Stomach (tissue), 9 donors: ENCODE measurements around the gene GFRA4. TPM values are rescaled to one million over a fixed set of nuclear protein-coding genes. Genes with fewer than 3 reads are reported as not detected.

Source experiments
- DNase-seq, 2 donors: peaks; one replicate each; pipeline versions ENCODE4 v3.0.0 to v3.0.0-alpha.2; 2013 to 2019
- H3K27ac ChIP-seq, 5 donors: fragments of 200-600 bp in 4 of 5; sonication (generic) in 4 of 5; one replicate each; pipeline ENCODE4 v1.5.1; 2013 to 2019; ENCODE audit warnings: mild to moderate bottlenecking in 1 of 5, moderate library complexity in 1 of 5
- H3K27me3 ChIP-seq, 3 donors: fragments of 200-600 bp; sonication (generic); one replicate each; pipeline ENCODE4 v1.5.1; 2017 to 2019; ENCODE audit warnings: mixed run types in 1 of 3
- H3K36me3 ChIP-seq, 4 donors: fragments of 200-600 bp; sonication (generic); 1 replicate in 3 of 4; 2 replicates in 1 of 4; pipeline ENCODE4 v1.5.1; 2016 to 2019
- H3K4me1 ChIP-seq, 4 donors: fragments of 200-600 bp; sonication (generic); one replicate each; pipeline ENCODE4 v1.5.1; 2016 to 2019
- H3K4me3 ChIP-seq, 4 donors: fragments of 200-600 bp; sonication (generic) in 3 of 4; one replicate each; pipeline ENCODE4 v1.5.1; 2016 to 2019; ENCODE audit warnings: mild to moderate bottlenecking in 1 of 4
- H3K9me3 ChIP-seq, 4 donors: fragments of 200-600 bp; sonication (generic); one replicate each; pipeline ENCODE4 v1.5.1; 2016 to 2019
- EP300 ChIP-seq: sonication (generic); formaldehyde crosslinking; IDR thresholded peaks from one replicate; pipeline ENCODE4 v1.6.1; 2017; ENCODE audit warnings: antibody characterized with exemption
- POLR2A ChIP-seq, 4 donors: fragments of 450-650 bp; IDR thresholded peaks; one replicate each; pipeline ENCODE4 v1.6.1; 2016; ENCODE audit warnings: antibody characterized with exemption in 4 of 4, control low read depth in 2 of 4, mild to moderate bottlenecking in 1 of 4, moderate library complexity in 1 of 4
- POLR2AphosphoS5 ChIP-seq, 3 donors: sonication (generic); formaldehyde crosslinking; IDR thresholded peaks; one replicate each; pipeline ENCODE4 v1.6.1; 2016; ENCODE audit warnings: antibody characterized with exemption in 3 of 3
- WGBS, 5 donors: extraction: QIAGEN DNeasy Blood & Tissue Kit in 3 of 5; methylation state at CpG; one replicate each; pipeline versions ENCODE4 v1.1.5 to v1.1.7; 2013 to 2018; 5-methylcytosine and 5-hydroxymethylcytosine counted together
- intact Hi-C: fragments of 100-400 bp; cut with DNase I; formaldehyde crosslinking; loops from one replicate; pipeline ENCODE4 v1.15.1; 2023; ENCODE audit warnings: low total_unique reads
- polyA plus RNA-seq, 3 donors: library from polyadenylated mRNA; stranded (reverse); fragments of 200-250 nt; gene quantifications; one replicate each; pipeline ENCODE4 v1.2.3, GENCODE V29; 2013
- total RNA-seq, 5 donors: library from RNA; depleted of rRNA; stranded (reverse); fragments of >200 nt; gene quantifications; one replicate each; pipeline versions ENCODE4 v1.1.0 to v1.2.3, GENCODE V29; 2014 to 2016
- TF ChIP-seq, protein P1 (sequence below), 7 experiments: fragments of 450-650 bp in 4 of 7; fragments of 200-600 bp in 3 of 7; sonication (generic) in 3 of 7; IDR thresholded peaks; one replicate each; pipeline ENCODE4 v1.5.1; 2016 to 2019; ENCODE audit warnings: antibody characterized with exemption in 7 of 7, control low read depth in 2 of 7, mild to moderate bottlenecking in 1 of 7
- donor health status: healthy with polysubstance abuse.
- donor health status: Bipolar disorder and iron deficiency.
- donor health status: healthy.

GFRA4 gene
- total and polyA plus RNA-seq, 8 donors = not detected

DNA sequence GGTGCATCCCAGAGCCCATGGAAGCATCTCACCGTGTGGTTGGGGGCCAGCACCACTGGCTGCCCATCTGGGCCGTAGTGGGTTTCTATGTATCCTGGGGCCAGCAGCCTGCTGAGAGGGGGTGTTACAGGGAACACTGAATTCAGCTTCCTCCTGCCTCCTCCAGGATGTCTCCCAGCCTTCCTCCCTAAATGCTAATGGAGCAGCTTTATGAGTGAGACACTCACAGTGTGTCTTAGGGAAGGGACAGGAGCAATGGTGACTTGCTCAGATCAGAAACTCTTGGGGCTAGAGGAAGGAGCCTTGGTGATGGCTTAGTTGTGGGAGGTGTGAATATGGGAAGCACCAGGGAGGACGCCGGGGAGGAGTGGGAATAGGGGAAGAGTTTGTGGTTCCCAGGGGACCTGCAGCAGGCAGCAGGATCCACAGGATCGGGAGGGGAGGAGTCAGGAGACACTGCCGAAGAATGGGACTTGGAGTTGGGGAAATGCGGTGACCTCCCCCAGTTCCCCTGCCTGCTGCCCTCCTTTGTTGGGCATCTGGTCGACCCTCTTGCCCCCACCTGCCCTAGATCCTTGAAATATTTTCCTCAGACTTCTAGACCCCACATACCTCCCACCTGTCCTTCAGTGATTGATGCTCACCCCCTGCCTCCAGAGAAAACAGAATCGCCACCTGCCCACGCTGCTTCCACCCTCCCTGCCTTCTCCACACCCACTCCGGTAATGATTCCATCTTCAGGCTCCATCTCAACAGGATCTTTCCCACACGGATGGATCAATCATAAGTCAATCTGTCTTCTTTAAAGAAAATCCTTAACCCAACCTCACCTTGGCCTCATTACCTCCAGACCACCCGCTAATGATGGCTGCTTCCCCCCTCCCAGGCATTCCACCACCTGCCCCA lies 12.0 kb upstream of the GFRA4 start:
- intact Hi-C loops = loop anchor here (10.0 kb wide), 2 partner anchors 90 to 420 kb away; partner anchors contain the start of gene ADISSP
- peaks cover 19 to 44% (median 41%) of the 10 kb centered on the region in 4 donors for H3K4me1 ChIP-seq
- TF ChIP-seq, protein P1, sequence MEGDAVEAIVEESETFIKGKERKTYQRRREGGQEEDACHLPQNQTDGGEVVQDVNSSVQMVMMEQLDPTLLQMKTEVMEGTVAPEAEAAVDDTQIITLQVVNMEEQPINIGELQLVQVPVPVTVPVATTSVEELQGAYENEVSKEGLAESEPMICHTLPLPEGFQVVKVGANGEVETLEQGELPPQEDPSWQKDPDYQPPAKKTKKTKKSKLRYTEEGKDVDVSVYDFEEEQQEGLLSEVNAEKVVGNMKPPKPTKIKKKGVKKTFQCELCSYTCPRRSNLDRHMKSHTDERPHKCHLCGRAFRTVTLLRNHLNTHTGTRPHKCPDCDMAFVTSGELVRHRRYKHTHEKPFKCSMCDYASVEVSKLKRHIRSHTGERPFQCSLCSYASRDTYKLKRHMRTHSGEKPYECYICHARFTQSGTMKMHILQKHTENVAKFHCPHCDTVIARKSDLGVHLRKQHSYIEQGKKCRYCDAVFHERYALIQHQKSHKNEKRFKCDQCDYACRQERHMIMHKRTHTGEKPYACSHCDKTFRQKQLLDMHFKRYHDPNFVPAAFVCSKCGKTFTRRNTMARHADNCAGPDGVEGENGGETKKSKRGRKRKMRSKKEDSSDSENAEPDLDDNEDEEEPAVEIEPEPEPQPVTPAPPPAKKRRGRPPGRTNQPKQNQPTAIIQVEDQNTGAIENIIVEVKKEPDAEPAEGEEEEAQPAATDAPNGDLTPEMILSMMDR (IDR thresholded peaks at IDR 0.05) = no peak
- TF ChIP-seq EP300 = no peak
- no peak for TF ChIP-seq POLR2AphosphoS5 (IDR thresholded peaks at IDR 0.05)
- TF ChIP-seq POLR2A (IDR thresholded peaks at IDR 0.05) = no peak
- 43 to 61% (median 47%) methylated on average over 13 of the region's 13 CpGs for WGBS, 5 donors
- no peak overlapping the region for H3K4me3 ChIP-seq
- no peak for DNase-seq
- peaks cover 0 to 71% (median 43%) of the 10 kb centered on the region in 3 donors for H3K27me3 ChIP-seq
- no peaks in the 10 kb centered on the region for H3K9me3 ChIP-seq
- peaks cover 0 to 57% (median 23%) of the 10 kb centered on the region in 4 donors for H3K36me3 ChIP-seq
- no peak overlapping the region for H3K27ac ChIP-seq

DNA sequence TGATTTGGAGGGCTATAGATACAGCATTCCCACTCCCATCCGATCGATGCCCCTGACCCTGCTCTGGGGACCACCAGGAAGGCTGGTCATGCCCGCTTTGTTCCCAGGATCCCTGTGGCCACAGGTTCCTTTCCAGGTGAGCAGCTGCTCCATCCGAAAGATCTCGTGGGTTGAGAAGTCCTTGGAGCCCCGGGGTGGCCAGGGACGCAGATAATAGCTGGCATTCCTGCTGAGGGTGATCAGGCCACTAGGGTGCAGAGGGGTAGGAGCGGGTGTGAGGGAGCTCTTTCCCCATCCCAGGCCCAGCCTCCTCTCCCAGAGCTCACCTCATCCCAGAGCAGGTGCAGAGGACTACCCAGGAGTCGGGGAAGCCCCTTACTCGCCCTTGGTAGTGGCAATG lies 11.2 kb upstream of the GFRA4 start:
- TF ChIP-seq, protein P1 (IDR thresholded peaks at IDR 0.05) = no peak
- TF ChIP-seq EP300 (no peak), POLR2A (IDR thresholded peaks at IDR 0.05) (no peak), POLR2AphosphoS5 (IDR thresholded peaks at IDR 0.05) (no peak)
- Histone ChIP-seq H3K27me3 (peaks cover 0 to 71% (median 42%) of the 10 kb centered on the region in 3 donors), H3K36me3 (peaks cover 0 to 62% (median 24%) of the 10 kb centered on the region in 4 donors), H3K9me3 (no peaks in the 10 kb centered on the region), H3K27ac (no peak overlapping the region), H3K4me3 (no peak overlapping the region), H3K4me1 (peaks cover 19 to 37% (median 34%) of the 10 kb centered on the region in 4 donors)
- intact Hi-C loops = loop anchor here (10.0 kb wide), 2 partner anchors 90 to 420 kb away; partner anchors contain the start of gene ADISSP
- DNase-seq = no peak
- WGBS, 5 donors = 61 to 81% (median 65%) methylated on average over 8 to 10 of the region's 10 CpGs

DNA sequence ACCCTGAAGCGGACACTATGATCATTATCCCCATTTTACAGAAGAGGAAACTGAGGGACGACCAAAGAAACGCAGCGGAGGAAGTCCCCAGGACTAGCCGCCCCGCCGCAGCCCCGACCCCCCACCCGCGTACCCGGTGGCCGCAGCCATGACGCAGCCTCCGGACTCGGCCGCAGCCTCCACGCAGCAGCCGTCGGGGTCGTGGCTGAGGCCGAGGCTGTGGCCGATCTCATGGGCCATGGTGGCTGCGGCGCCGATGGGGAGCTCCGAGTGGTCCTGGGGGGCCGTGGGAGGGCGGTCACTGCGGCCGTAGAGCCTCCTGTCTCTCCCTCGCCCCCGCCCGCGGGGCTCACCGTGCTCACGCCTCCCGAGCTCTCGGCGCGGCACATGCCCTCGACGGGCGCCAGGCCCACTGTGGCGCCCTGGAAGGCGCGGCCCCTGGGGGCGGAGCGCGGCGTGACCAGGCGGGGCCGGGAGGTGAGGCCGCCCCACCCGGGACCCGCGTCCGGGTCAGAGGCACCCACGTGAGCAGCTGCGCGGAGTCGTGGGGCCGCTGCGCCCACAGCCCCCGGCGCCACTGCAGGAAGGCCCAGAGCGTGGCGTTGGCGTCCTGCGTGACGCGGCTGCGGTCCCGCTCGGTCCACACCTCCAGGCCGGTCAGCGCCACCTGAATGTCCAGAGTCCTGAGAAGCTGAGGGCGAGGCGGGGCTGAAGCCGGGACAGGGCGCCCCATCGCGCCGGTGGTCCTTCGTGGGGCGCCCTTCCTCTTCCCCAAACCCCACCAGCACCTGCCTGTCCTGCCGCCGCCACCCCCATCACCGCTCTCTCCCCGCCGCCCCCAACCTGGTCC lies 10.2 kb upstream of the GFRA4 start:
- Histone ChIP-seq H3K36me3 (peaks cover 0 to 62% (median 24%) of the 10 kb centered on the region in 4 donors), H3K27me3 (peaks cover 0 to 70% (median 42%) of the 10 kb centered on the region in 3 donors), H3K4me3 (no peak overlapping the region), H3K4me1 (peaks cover 18 to 34% (median 32%) of the 10 kb centered on the region in 4 donors), H3K27ac (no peak overlapping the region), H3K9me3 (no peaks in the 10 kb centered on the region)
- no peak for DNase-seq
- intact Hi-C loops = loop anchor here (10.0 kb wide), 2 partner anchors 91 to 421 kb away; partner anchors contain the start of gene ADISSP
- TF ChIP-seq POLR2A (IDR thresholded peaks at IDR 0.05) = no peak
- no peak for TF ChIP-seq POLR2AphosphoS5 (IDR thresholded peaks at IDR 0.05)
- no peak for TF ChIP-seq EP300
- TF ChIP-seq, protein P1 (IDR thresholded peaks at IDR 0.05) = no peak
- WGBS, 5 donors = 41 to 54% (median 52%) methylated on average over 41 to 90 of the region's 90 CpGs
